Measurements from ENCODE around the gene GALNTL6. TPM values are rescaled to one million over a fixed set of nuclear protein-coding genes. Genes with fewer than 3 reads are reported as not detected.

GALNTL6 gene
- total RNA-seq, 1 experiment from 2014 or later, result not detected

- DNase-seq (ENCODE audit: unreplicated experiment), result no peak
- no peak for TF ChIP-seq CTCF (IDR thresholded peaks at IDR 0.05; ENCODE audit: unreplicated experiment)
- BruUV-seq (replicated peaks), result no TSS peak
- intact Hi-C loops (cut with micrococcal nuclease), result no loop called here
- no peak overlapping the region for H3K27ac Mint-ChIP-seq (ENCODE audit: low read depth, unreplicated experiment)
- ChIA-PET POLR2A (no interaction called here), CTCF (no interaction called here)
- H3K4me3 Mint-ChIP-seq (ENCODE audit: unreplicated experiment), result no peak overlapping the region
- H3K27me3 Mint-ChIP-seq (ENCODE audit: insufficient read depth, unreplicated experiment), result peaks cover 63% of the 10 kb centered on the region
- H3K9me3 Mint-ChIP-seq (ENCODE audit: unreplicated experiment), result no peaks in the 10 kb centered on the region
- no peaks in the 10 kb centered on the region for H3K4me1 Mint-ChIP-seq (ENCODE audit: insufficient read depth, unreplicated experiment)
- H3K36me3 Mint-ChIP-seq (ENCODE audit: insufficient read depth, unreplicated experiment), result no peaks in the 10 kb centered on the region
Measured at GRCh38 chr4:172495769-172496168, 682.6 kb downstream of the GALNTL6 start.

- H3K27me3 Mint-ChIP-seq (ENCODE audit: insufficient read depth, unreplicated experiment), result peaks cover 57% of the 10 kb centered on the region
- no peak overlapping the region for H3K27ac Mint-ChIP-seq (ENCODE audit: low read depth, unreplicated experiment)
- ChIA-PET CTCF (no interaction called here), POLR2A (no interaction called here)
- TF ChIP-seq CTCF (IDR thresholded peaks at IDR 0.05; ENCODE audit: unreplicated experiment), result no peak
- no peak for DNase-seq (ENCODE audit: unreplicated experiment)
- H3K4me3 Mint-ChIP-seq (ENCODE audit: unreplicated experiment), result no peak overlapping the region
- H3K9me3 Mint-ChIP-seq (ENCODE audit: unreplicated experiment), result no peaks in the 10 kb centered on the region
- no peaks in the 10 kb centered on the region for H3K36me3 Mint-ChIP-seq (ENCODE audit: insufficient read depth, unreplicated experiment)
- H3K4me1 Mint-ChIP-seq (ENCODE audit: insufficient read depth, unreplicated experiment), result no peaks in the 10 kb centered on the region
- intact Hi-C loops (cut with micrococcal nuclease), result no loop called here
- BruUV-seq (replicated peaks), result no TSS peak
Measured at GRCh38 chr4:172497321-172497720, 684.1 kb downstream of the GALNTL6 start.

DNA sequence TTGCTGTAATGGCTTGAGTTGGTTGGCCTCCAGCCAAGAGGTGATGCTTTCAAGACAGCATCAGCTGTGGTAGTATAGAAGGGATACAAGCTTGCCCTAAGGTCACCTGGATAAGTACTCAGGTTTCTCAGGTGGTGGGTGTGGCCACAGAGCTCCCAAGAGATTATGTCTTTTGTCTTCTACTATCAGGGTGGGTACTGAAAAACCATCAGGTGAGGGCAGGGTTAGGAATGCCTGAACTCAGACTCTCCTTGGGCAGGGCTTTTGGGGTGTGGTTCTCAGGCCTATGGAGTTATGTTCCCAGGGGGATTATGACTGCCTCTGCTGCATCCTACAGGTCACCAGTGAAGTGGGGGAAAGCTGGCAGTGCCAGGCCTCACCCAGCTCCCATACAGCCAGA is 700.8 kb downstream of the GALNTL6 start:
- intact Hi-C loops (cut with micrococcal nuclease), result no loop called here
- Mint-ChIP-seq H3K27ac (ENCODE audit: low read depth, unreplicated experiment) (no peak overlapping the region), H3K27me3 (ENCODE audit: insufficient read depth, unreplicated experiment) (peaks cover 65% of the 10 kb centered on the region), H3K4me3 (ENCODE audit: unreplicated experiment) (no peak overlapping the region), H3K36me3 (ENCODE audit: insufficient read depth, unreplicated experiment) (no peaks in the 10 kb centered on the region), H3K4me1 (ENCODE audit: insufficient read depth, unreplicated experiment) (no peaks in the 10 kb centered on the region), H3K9me3 (ENCODE audit: unreplicated experiment) (peaks cover 9% of the 10 kb centered on the region)
- DNase-seq (ENCODE audit: unreplicated experiment), result peak; percentile 14
- POLR2A ChIA-PET, result no interaction called here
- no peak for TF ChIP-seq CTCF (IDR thresholded peaks at IDR 0.05; ENCODE audit: unreplicated experiment)
- CTCF ChIA-PET, result interaction anchor here (0.5 kb wide), 1 partner anchor 491 kb away, joined by 3 read pairs; no protein-coding TSS in a partner anchor
- no TSS peak for BruUV-seq (replicated peaks)

DNA sequence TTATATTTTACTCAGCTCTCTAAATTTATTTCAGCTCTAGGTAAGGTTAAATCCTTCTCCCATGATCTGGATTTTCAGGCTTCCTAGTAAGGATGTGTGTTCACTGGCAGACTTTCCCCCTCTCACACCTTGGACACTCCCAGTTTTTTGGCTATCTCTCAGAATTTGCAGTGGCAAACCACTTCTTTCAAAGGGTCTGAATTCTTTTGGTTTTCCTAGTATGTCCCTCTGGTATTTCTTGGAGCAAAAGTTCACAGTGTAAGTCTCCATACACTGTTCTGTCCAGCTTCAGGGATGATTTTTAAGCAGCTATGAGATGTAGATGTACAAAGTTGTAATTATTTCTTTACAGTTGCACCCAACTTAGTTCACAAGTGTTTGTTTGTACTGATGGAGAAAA is 701.6 kb downstream of the GALNTL6 start:
- BruUV-seq (replicated peaks), result no TSS peak
- Mint-ChIP-seq H3K4me1 (ENCODE audit: insufficient read depth, unreplicated experiment) (no peaks in the 10 kb centered on the region), H3K4me3 (ENCODE audit: unreplicated experiment) (no peak overlapping the region), H3K27me3 (ENCODE audit: insufficient read depth, unreplicated experiment) (peaks cover 73% of the 10 kb centered on the region), H3K27ac (ENCODE audit: low read depth, unreplicated experiment) (no peak overlapping the region), H3K9me3 (ENCODE audit: unreplicated experiment) (peaks cover 9% of the 10 kb centered on the region), H3K36me3 (ENCODE audit: insufficient read depth, unreplicated experiment) (no peaks in the 10 kb centered on the region)
- CTCF ChIA-PET, result no interaction called here
- TF ChIP-seq CTCF (IDR thresholded peaks at IDR 0.05; ENCODE audit: unreplicated experiment), result no peak
- POLR2A ChIA-PET, result interaction anchor here (0.7 kb wide), 1 partner anchor 13 kb away, joined by 3 read pairs; no protein-coding TSS in a partner anchor
- DNase-seq (ENCODE audit: unreplicated experiment), result no peak
- intact Hi-C loops (cut with micrococcal nuclease), result no loop called here
